Immature natural killer cell (primary cell): Measurements from ENCODE around the gene BTBD9. TPM values are rescaled to one million over a fixed set of nuclear protein-coding genes. Genes with fewer than 3 reads are reported as not detected.
"Not testable (repeated sequence)": the region's sequence is repeated elsewhere in the genome, so short reads cannot be mapped to it uniquely, and the experiment has no call there.

Experiments
- DNase-seq, 3 donors: peaks; one replicate each; pipeline ENCODE4 v3.0.0; 2022; ENCODE audit warnings: mixed read lengths in 1 of 3
- H3K27ac Mint-ChIP-seq, 6 donors: one replicate each; pipeline ENCODE4 v1.8.0; 2020; ENCODE audit warnings: mixed read lengths in 6 of 6, mild to moderate bottlenecking in 5 of 6, inconsistent platforms in 4 of 6, moderate library complexity in 3 of 6
- H3K27me3 Mint-ChIP-seq, 3 donors: one replicate each; pipeline ENCODE4 v1.8.0; 2020 to 2021; ENCODE audit warnings: low read depth in 3 of 3, mild to moderate bottlenecking in 3 of 3, mixed read lengths in 3 of 3, moderate library complexity in 3 of 3, inconsistent platforms in 1 of 3
- H3K36me3 Mint-ChIP-seq, 3 donors: one replicate each; pipeline ENCODE4 v1.8.0; 2020; ENCODE audit warnings: mixed read lengths in 3 of 3, inconsistent platforms in 2 of 3, mild to moderate bottlenecking in 2 of 3
- H3K4me1 Mint-ChIP-seq, 2 donors: one replicate each; pipeline ENCODE4 v1.8.0; 2020; ENCODE audit warnings: inconsistent platforms in 2 of 2, mild to moderate bottlenecking in 2 of 2, mixed read lengths in 2 of 2, moderate library complexity in 1 of 2
- H3K4me3 Mint-ChIP-seq, 5 donors: one replicate each; pipeline ENCODE4 v1.8.0; 2020; ENCODE audit warnings: mild to moderate bottlenecking in 5 of 5, mixed read lengths in 5 of 5, inconsistent platforms in 3 of 5, moderate library complexity in 3 of 5
- H3K9me3 Mint-ChIP-seq, 6 donors: one replicate each; pipeline ENCODE4 v1.8.0; 2020; ENCODE audit warnings: mild to moderate bottlenecking in 6 of 6, mixed read lengths in 6 of 6, inconsistent platforms in 4 of 6, moderate library complexity in 3 of 6
- polyA plus RNA-seq, 3 donors: library from polyadenylated mRNA; unstranded; fragments of 300-500 nt; fragmentation: Illumina TruSeq; gene quantifications; one replicate each; pipeline ENCODE4 v1.2.3, GENCODE V29; 2021

BTBD9 gene
- polyA plus RNA-seq, 3 donors from 2014 or later = 5.3 to 12.3 (median 10.9) TPM

DNA sequence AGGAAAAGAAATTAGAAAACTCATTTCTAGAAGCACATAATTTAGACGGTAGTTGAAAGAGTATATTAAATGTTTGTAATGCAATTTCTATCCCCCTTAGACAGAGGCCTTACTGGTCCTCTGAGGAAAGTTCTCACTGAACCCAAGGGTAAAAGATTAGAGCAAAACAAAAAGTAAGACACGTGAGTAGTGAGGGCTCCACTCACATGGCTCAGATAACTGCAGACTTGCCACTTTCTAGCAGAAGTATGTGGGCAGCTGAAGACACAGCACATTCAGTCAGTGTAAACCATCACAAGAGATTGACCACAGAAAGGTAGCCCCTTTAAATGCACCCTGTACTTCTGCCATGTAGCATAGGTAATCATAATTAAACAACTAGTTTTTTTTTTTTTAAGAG, 193.8 kb downstream of the BTBD9 start:
- peaks cover 0 to 2% (median 0%) of the 10 kb centered on the region in 6 donors for H3K9me3 Mint-ChIP-seq
- H3K4me3 Mint-ChIP-seq = no peak overlapping the region
- H3K4me1 Mint-ChIP-seq = peaks cover 17 to 22% of the 10 kb centered on the region in 2 donors
- no peak overlapping the region for H3K27ac Mint-ChIP-seq
- H3K36me3 Mint-ChIP-seq = no peaks in the 10 kb centered on the region
- no peak for DNase-seq
- no peaks in the 10 kb centered on the region for H3K27me3 Mint-ChIP-seq

DNA sequence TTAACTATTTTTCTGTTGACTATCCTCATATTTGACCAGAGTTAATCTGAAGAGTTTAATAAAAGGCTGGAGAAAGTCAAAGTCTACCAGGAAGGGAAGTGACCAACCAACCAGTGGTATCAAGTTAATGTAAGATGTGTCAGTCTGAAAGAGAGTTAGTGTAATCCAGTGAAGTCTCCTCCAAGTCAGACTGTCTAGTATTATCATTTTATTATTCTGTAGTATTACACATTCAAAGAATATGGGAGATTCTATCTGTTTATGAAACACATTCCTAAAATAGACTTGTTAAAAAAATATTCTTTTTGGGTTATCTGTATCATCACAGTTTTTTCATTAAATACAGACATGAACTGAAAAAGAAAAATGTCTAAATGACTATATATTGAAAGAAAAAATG, 194.4 kb downstream of the BTBD9 start:
- H3K36me3 Mint-ChIP-seq = no peaks in the 10 kb centered on the region
- H3K4me3 Mint-ChIP-seq = no peak overlapping the region
- H3K4me1 Mint-ChIP-seq = peaks cover 17 to 22% of the 10 kb centered on the region in 2 donors
- H3K27ac Mint-ChIP-seq = no peak overlapping the region
- peaks cover 0 to 2% (median 0%) of the 10 kb centered on the region in 6 donors for H3K9me3 Mint-ChIP-seq
- no peaks in the 10 kb centered on the region for H3K27me3 Mint-ChIP-seq
- DNase-seq = no peak

DNA sequence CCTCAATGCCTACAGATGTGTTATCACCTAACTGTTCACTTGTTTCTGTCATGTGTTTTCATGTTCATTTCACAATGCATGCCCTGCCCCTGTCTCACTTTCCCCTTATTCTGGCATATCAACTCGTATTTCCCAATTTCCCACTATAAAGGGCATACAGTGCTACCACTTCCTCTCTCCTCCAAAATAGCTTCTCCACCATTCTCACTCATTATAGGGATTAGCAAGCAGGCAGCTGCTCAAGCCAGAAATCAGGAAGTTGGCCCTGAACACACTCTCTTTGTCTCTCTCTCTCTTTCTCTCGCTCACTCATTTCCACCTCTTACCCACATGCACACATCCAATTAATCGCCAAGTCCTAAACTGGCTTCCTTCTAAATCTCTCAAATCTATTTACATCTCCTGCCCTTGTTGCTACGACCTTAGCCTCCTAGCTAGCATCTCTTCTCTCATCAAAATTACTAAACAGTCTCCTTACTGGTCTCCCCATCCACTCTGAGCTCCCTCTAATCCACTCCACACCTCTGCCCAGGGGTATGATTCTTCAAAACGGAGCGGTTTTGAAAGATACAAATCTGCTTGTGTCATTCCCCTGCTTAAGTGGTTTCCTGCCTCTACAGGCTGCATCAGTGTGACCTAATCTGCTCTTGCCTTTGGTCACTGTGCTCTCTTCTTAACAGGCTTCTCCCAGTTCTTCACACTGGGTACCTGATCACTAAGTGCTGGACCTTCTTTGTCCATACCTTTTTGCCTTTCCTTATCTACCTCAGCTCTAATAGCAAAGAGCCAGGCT, 196.2 kb downstream of the BTBD9 start:
- H3K27ac Mint-ChIP-seq = peak overlapping the region in 3 of 6 donors; percentile 23 to 30 (median 25)
- H3K9me3 Mint-ChIP-seq = no peaks in the 10 kb centered on the region
- peak overlapping the region in 1 of 5 donors; percentile 9 for H3K4me3 Mint-ChIP-seq
- no peaks in the 10 kb centered on the region for H3K36me3 Mint-ChIP-seq
- peak in 1 of 3 donors; percentile 2 for DNase-seq
- no peaks in the 10 kb centered on the region for H3K27me3 Mint-ChIP-seq
- H3K4me1 Mint-ChIP-seq = peaks cover 19 to 22% of the 10 kb centered on the region in 2 donors

DNA sequence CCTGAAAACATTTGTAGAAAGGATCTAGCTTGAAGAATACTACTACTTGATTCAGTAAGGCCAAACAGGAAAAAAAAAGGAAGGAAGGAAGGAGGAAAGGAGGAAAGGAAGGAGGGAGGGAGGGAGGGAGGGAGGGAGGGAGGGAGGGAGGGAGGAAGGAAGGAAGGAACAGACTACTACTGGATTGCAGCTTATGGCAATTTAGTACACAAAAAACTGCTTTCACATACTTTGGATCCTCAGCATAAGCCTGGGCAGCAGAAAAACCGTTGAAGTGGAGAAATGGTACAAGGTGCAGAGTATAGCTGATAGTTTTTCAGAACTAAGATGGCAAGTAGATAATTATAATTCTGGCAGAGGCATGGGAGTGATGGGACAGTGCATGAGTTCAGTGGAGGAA, 201.6 kb downstream of the BTBD9 start:
- Mint-ChIP-seq H3K4me1 (peaks cover 2 to 10% of the 10 kb centered on the region in 2 donors), H3K27me3 (no peaks in the 10 kb centered on the region), H3K36me3 (peaks cover 0 to 4% (median 4%) of the 10 kb centered on the region in 3 donors), H3K4me3 (no peak overlapping the region), H3K9me3 (no peaks in the 10 kb centered on the region), H3K27ac (no peak overlapping the region)
- no peak for DNase-seq

DNA sequence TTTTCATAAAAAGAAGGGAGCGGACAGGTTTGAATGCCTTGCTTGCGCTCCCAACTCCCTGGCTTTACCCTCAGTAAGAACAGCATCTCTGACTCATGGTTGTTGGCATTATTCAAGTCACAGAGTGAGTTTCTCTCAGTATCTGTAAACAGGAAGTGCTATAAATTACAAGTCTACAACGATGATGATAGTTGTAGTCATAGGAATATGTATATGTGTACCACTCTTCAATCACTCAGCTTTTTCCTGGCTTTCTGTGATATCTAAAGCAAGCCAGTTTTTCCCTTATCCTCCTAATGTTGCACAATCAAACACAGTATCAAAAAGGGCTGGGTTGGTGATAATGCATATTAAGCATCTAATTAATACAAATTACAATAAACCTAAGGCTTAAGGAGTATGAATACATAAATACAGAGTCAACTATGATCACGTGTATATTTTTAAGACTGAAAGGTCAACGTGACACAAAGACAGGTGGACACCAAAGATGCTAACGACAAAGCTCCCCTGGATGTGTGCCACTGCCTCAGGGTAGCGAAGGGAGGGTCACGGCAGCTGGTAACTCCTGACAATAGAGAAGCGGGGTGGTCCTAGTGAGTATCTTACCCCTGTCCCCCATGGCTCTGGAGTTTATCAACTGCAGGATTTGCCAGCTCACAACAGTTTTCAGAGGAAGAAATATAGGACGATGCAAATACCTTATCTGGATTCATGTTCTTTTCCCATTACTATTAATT, 202.8 kb downstream of the BTBD9 start:
- no peak overlapping the region for H3K27ac Mint-ChIP-seq
- peaks cover 0 to 4% (median 4%) of the 10 kb centered on the region in 3 donors for H3K36me3 Mint-ChIP-seq
- H3K4me1 Mint-ChIP-seq = peaks cover 5 to 10% of the 10 kb centered on the region in 2 donors
- no peak overlapping the region for H3K4me3 Mint-ChIP-seq
- no peaks in the 10 kb centered on the region for H3K27me3 Mint-ChIP-seq
- H3K9me3 Mint-ChIP-seq = no peaks in the 10 kb centered on the region
- no peak for DNase-seq

- Mint-ChIP-seq H3K4me3 (no peak overlapping the region), H3K27me3 (peaks cover 0 to 2% (median 0%) of the 10 kb centered on the region in 3 donors), H3K36me3 (peaks cover 0 to 8% (median 4%) of the 10 kb centered on the region in 3 donors), H3K9me3 (no peaks in the 10 kb centered on the region), H3K27ac (no peak overlapping the region), H3K4me1 (peaks cover 5 to 10% of the 10 kb centered on the region in 2 donors)
- no peak for DNase-seq
Observed at GRCh38 chr6:38435330-38435729, 204.4 kb downstream of the BTBD9 start.

DNA sequence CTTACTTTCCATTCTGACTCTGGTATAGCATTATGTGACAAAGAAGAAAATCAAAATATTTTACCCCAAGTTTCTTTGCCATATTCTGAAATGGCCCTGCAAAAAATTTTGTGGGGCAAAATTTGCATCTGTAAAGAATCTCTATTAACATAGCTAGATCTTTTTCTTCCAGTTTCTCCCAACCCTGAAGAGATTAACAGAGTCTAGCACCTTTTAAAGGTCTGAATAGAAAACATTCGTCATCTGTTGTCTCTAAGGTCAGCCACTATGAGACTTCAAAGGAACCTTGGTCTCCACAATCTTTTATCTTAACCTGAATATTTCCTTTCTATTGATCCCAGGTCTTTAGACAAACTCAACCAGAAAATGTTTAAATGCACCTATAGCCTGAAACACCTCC, 205.7 kb downstream of the BTBD9 start:
- Mint-ChIP-seq H3K27me3 (peaks cover 0 to 2% (median 0%) of the 10 kb centered on the region in 3 donors), H3K27ac (peak overlapping the region in 1 of 6 donors; percentile 12), H3K36me3 (peaks cover 0 to 8% (median 4%) of the 10 kb centered on the region in 3 donors), H3K4me1 (peaks cover 5 to 10% of the 10 kb centered on the region in 2 donors), H3K9me3 (no peaks in the 10 kb centered on the region), H3K4me3 (no peak overlapping the region)
- DNase-seq = no peak

DNA sequence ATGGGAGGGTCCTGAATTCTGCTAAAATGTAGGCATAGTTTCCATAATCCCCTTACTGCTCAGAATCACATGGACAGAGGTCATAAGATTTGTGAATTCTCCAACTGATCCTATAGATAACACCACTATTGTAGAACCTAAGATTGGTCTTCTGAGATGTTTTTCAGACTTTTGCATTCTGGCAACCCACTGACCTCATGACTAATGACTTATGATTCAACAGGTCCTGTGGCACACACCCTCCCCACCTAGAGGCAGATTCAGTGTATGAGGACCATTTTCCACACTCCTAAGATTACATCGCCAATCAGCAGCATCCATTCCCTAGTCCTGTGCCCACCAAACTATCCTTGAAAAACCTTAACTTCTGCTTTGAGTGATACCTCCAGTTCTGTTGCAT, 207.2 kb downstream of the BTBD9 start:
- DNase-seq = no peak
- H3K4me1 Mint-ChIP-seq = peaks cover 3 to 10% of the 10 kb centered on the region in 2 donors
- peaks cover 0 to 8% (median 4%) of the 10 kb centered on the region in 3 donors for H3K36me3 Mint-ChIP-seq
- no peak overlapping the region for H3K27ac Mint-ChIP-seq
- H3K4me3 Mint-ChIP-seq = no peak overlapping the region
- no peaks in the 10 kb centered on the region for H3K9me3 Mint-ChIP-seq
- H3K27me3 Mint-ChIP-seq = peaks cover 0 to 2% (median 0%) of the 10 kb centered on the region in 3 donors

DNA sequence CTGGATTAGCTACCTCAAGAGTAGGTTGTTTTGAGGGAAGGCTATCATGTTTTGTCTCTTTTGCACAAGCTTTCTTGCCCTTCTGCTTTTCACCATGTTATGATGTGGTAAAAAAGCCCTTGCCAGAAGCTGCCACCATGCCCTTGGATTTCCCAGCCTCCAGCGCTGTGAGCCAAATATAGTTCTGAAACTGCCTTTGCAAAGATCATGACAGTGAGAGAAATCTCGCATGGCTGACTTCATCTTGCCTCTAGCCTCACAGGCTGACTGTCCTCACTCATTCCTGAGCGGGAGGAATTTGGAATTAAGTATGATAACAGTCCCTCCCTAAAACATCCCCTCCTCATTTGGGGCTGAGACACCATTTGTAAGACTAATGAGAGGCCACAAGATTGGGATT, 207.7 kb downstream of the BTBD9 start:
- H3K9me3 Mint-ChIP-seq = no peaks in the 10 kb centered on the region
- no peak overlapping the region for H3K27ac Mint-ChIP-seq
- DNase-seq = no peak
- H3K27me3 Mint-ChIP-seq = peaks cover 0 to 2% (median 0%) of the 10 kb centered on the region in 3 donors
- peaks cover 0 to 8% (median 4%) of the 10 kb centered on the region in 3 donors for H3K36me3 Mint-ChIP-seq
- H3K4me3 Mint-ChIP-seq = no peak overlapping the region
- peaks cover 3 to 6% of the 10 kb centered on the region in 2 donors for H3K4me1 Mint-ChIP-seq

- peaks cover 0 to 8% (median 7%) of the 10 kb centered on the region in 3 donors for H3K36me3 Mint-ChIP-seq
- DNase-seq = no peak
Observed at GRCh38 chr6:38429546-38429945, 210.2 kb downstream of the BTBD9 start.

GRCh38 chr6:38427492-38428210, 212.1 kb downstream of the BTBD9 start:
- Mint-ChIP-seq H3K4me1 (peaks cover 0 to 3% of the 10 kb centered on the region in 2 donors), H3K36me3 (peaks cover 0 to 4% (median 3%) of the 10 kb centered on the region in 3 donors), H3K27ac (no peak overlapping the region), H3K4me3 (no peak overlapping the region), H3K9me3 (no peaks in the 10 kb centered on the region), H3K27me3 (peaks cover 0 to 2% (median 2%) of the 10 kb centered on the region in 3 donors)
- DNase-seq = no peak

More at GRCh38 chr6:38429546-38429945, 210.2 kb downstream of the BTBD9 start:
- no peak overlapping the region for H3K27ac Mint-ChIP-seq
- peaks cover 0 to 2% (median 0%) of the 10 kb centered on the region in 3 donors for H3K27me3 Mint-ChIP-seq
- peaks cover 0 to 3% of the 10 kb centered on the region in 2 donors for H3K4me1 Mint-ChIP-seq
- no peaks in the 10 kb centered on the region for H3K9me3 Mint-ChIP-seq
- no peak overlapping the region for H3K4me3 Mint-ChIP-seq

GRCh38 chr6:38425788-38426488, 213.8 kb downstream of the BTBD9 start:
- not testable (repeated sequence) for DNase-seq, H3K27me3 Mint-ChIP-seq, H3K4me3 Mint-ChIP-seq, H3K4me1 Mint-ChIP-seq, H3K27ac Mint-ChIP-seq, H3K9me3 Mint-ChIP-seq, H3K36me3 Mint-ChIP-seq

- H3K36me3 Mint-ChIP-seq = peaks cover 0 to 3% (median 0%) of the 10 kb centered on the region in 3 donors
- no peaks in the 10 kb centered on the region for H3K4me1 Mint-ChIP-seq
- no peaks in the 10 kb centered on the region for H3K9me3 Mint-ChIP-seq
- H3K27ac Mint-ChIP-seq = no peak overlapping the region
- DNase-seq = no peak
- peaks cover 0 to 2% (median 0%) of the 10 kb centered on the region in 3 donors for H3K27me3 Mint-ChIP-seq
- no peak overlapping the region for H3K4me3 Mint-ChIP-seq
Observed at GRCh38 chr6:38423746-38424145, 216.0 kb downstream of the BTBD9 start.
